Measurements from ENCODE around the gene DLL4.
"Not testable (repeated sequence)": the region's sequence is repeated elsewhere in the genome, so short reads cannot be mapped to it uniquely, and the experiment has no call there.

DLL4 gene

GRCh38 chr15:40961740-40962139 lies 32.6 kb downstream of the DLL4 start:
- not testable (repeated sequence) for DNase-seq

DNA sequence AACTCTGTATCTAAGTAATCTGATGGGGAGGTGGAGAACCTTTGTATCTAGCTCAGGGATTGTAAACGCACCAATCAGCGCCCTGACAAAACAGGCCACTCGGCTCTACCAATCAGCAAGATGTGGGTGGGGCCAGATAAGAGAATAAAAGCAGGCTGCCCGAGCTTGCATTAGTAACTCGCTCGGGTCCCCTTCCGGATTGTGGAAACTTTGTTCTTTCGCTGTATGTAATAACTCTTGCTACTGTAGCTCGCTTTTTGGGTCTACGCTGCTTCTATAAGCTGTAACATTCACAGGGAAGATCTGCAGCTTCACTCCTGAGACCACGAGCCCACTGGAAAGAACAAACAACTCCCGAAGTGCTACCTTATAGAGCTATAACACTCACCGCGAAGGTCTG lies 33.2 kb downstream of the DLL4 start:
- not testable (repeated sequence) for DNase-seq

GRCh38 chr15:40963201-40963600 lies 34.1 kb downstream of the DLL4 start:
- no peak for DNase-seq

DNA sequence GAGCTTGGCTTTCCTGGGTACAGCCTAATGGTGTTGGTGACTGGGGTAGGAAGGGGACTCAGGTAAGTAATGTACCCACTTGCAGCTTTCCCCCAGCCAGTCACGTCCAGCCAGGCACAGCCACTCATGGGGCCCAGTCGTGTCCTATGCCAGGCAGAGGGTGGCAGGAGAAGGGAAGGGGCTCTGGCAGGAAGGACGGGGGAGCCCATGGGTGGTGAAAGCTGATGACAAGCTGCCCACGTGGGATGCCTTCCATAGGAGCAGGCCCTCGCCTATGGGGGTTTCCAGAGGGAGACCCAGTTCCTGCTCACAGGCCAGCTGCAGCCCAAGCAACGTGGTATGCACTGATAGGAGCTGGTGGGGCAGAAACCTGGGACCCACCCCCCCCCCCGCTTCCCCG lies 34.9 kb downstream of the DLL4 start:
- DNase-seq = no peak

- no peak for DNase-seq
These were observed 35.5 kb downstream of the DLL4 start for GRCh38 chr15:40964634-40965033.

GRCh38 chr15:40968290-40969085 lies 39.3 kb downstream of the DLL4 start:
- DNase-seq = no peak

GRCh38 chr15:40969363-40969762 lies 40.2 kb downstream of the DLL4 start:
- no peak for DNase-seq

GRCh38 chr15:40974879-40975278 lies 45.7 kb downstream of the DLL4 start:
- DNase-seq = no peak

DNA sequence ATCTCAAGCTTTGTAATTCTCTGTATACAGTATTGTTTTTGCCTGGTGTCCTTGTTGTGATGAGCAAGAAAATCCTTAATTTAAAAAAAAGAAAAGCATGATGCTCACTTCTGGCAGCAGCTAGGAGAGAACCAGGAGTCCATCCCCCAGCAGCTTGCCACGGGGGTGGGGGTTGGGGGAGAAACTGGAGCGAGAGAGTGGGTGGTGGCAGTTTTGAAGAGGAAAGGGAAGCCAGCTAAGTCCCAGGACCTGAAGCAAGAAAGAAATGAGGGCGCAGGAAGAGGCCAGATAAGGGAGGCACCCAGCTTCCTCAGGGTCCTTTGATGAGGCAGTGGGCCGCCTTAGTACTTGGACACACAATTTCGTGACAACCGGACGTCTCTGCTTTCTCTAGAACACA lies 47.7 kb downstream of the DLL4 start:
- DNase-seq = no peak

DNA sequence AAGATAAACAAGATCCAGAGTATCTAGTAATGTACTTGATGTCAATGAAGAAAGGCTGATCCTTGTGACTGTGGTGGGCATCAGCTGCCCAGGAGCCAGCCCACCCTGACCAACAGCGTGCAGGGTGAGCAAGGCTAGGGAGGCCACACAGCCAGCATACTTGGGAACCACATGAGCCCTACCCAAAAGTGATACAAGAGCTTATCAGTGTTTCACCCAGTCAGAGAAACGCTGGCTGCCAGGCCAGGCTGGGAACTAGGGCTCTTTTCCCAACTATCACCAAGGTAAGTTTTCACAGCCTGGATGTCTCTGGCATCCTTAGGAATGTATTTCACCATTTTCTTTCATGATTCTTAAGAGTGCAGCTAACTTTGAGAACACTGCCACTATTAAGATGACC lies 49.0 kb downstream of the DLL4 start:
- no peak for DNase-seq

GRCh38 chr15:40978562-40978961 lies 49.4 kb downstream of the DLL4 start:
- no peak for DNase-seq

GRCh38 chr15:40981186-40981585 lies 52.0 kb downstream of the DLL4 start:
- DNase-seq = no peak

GRCh38 chr15:40982855-40983254 lies 53.7 kb downstream of the DLL4 start:
- peak; percentile 34 for DNase-seq

- no peak for DNase-seq
These were observed 55.3 kb downstream of the DLL4 start for GRCh38 chr15:40984406-40984805.

- no peak for DNase-seq
These were observed 55.8 kb downstream of the DLL4 start for GRCh38 chr15:40984964-40985363.

DNA sequence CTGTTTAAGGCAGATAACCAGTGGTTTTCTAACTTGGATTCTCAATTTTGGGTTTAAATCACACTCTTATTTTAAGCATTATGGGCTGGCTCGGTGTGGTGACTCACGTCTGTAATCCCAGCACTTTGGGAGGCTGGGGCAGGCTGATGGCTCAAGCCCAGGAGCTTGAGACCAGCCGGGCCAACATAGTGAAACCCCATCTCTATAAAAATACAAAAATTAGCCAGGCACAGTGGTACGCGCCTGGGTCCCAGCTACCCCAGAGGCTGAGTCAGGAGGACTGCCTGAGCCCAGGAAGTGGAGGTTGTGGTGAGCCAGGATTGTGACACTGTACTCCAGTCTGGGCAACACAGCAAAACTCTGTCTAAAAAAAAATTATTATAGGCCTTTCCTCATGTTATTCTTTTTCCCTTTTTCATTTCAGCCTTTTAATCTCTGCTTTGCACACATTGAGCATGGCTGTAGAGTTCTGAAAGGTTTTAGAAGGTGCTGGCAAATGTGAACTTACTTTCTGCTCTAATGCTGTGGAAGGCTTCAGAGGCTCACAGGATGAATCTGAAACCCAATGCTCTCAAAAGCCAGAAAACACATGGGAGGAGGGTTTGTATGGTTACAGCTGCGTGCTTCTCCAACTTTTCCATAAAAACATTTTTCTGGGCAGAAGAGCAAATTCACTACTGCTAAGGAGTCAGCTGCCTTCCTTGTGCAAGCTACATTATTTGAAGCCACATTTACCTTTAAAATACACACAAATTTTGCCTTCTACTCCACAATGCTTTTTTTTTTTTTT lies 56.6 kb downstream of the DLL4 start:
- DNase-seq = no peak

- no peak for DNase-seq
These were observed 57.7 kb downstream of the DLL4 start for GRCh38 chr15:40986820-40987219.

DNA sequence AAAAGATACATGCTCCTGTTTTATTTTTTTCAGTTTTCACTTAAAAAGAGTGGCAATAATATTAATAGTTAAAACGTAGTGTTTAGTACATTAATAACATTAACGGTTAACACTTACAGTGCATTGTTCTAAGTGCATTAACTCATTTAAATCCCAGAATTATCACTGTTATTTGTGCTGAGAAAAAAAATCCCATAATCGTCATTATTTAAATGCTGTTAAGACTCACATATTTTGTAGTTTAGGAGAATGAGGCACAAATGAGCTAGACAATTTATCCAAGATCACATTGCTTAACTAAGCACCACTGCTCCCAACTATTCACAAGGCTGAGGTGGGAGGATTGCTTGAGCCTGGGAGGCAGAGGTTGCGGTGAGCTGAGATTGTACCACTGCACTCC lies 59.0 kb downstream of the DLL4 start:
- no peak for DNase-seq

All from femur (tissue), 1 donor.